ENCODE data around the gene KCNJ6. TPM values are rescaled to one million over a fixed set of nuclear protein-coding genes. Genes with fewer than 3 reads are reported as not detected.

Gene KCNJ6
- total and polyA plus RNA-seq, 10 of the 15 experiments (the other 5 are each of a cell fraction or from before 2014, with no cell fraction given): 0.03 to 0.07 (median 0.04) TPM; not detected in 7

DNA sequence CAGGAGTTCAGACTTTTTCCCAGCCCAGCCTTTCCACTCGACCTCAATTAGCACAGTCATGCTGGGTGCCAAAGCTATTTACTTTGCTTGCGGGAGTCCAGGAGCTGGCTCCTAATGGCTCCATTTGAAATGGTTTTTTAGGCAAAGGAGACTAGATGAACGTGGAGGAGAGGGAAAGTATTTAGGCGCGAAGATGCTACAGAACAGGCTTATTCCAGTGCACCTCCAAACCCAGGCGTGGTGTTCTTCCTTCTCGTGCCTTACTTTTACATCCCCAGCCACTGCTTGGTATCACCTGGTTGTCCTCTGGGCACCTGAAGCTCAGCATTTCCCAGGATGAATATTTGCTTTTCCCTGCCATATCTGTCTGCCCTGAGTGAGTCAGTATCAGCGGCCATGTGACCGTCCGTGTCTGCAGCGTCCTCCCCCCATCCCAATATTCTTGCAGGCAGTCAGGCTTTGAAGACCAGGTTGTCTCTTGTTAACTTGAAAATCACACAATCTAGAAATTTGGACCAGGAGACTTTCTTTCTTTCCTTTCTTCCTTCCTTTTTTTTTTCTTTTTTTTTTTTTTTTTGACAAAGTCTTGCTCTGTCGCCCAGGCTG lies 351.2 kb downstream of the KCNJ6 start:
- Histone ChIP-seq H3K4me1 (ENCODE audit: control insufficient read depth, insufficient read depth, low read length) (peaks cover 17% of the 10 kb centered on the region), H3K36me3 (ENCODE audit: control insufficient read depth in 2 of 2, insufficient read depth in 2 of 2, low read length in 1 of 2) (no peaks in the 10 kb centered on the region), H2AFZ (ENCODE audit: control insufficient read depth, low read depth, low read length) (no peak overlapping the region; the same call in 1 of the 2 replicates), H3K9ac (ENCODE audit: control insufficient read depth, insufficient read depth, low read length) (no peak overlapping the region), H3K27ac (ENCODE audit: control insufficient read depth, insufficient read depth) (no peak overlapping the region), H3K9me3 (replicated peaks; ENCODE audit: control insufficient read depth, insufficient read depth, low read length) (no peaks in the 10 kb centered on the region; the same call in 2 of the 3 replicates), H3K4me2 (ENCODE audit: control insufficient read depth, insufficient read depth) (peak overlapping the region; percentile 1; the same call in 1 of the 2 replicates), H3K27me3 (replicated peaks in 1 of 2; ENCODE audit: control insufficient read depth in 2 of 2, insufficient read depth in 2 of 2, low read length in 1 of 2) (no peaks in the 10 kb centered on the region), H4K20me1 (ENCODE audit: control insufficient read depth, insufficient read depth) (no peaks in the 10 kb centered on the region), H3K79me2 (ENCODE audit: control insufficient read depth, insufficient read depth, low read length) (peaks cover 6% of the 10 kb centered on the region; the same call in 1 of the 2 replicates), H3K4me3 (peak overlapping the region; percentile 76; the same call in 1 of the 2 replicates)
- FAIRE-seq (no peak), ATAC-seq (no peak), DNase-seq (ENCODE audit: low read depth, low spot score) (no peak)
- ChIA-PET POLR2A (interaction anchor here (0.6 to 2.5 kb wide), 5 partner anchors 15 to 298 kb away, joined by 3 to 9 read pairs (median 3); partner anchors contain the start of genes DYRK1A and VPS26C), RAD21 (ENCODE audit: unreplicated experiment) (interaction anchor here (0.9 to 2.1 kb wide), 9 partner anchors 18 to 147 kb away, joined by 3 to 16 read pairs (median 5); no protein-coding TSS in a partner anchor), CTCF (interaction anchor here (1.0 to 2.7 kb wide), 11 partner anchors 10 to 562 kb away, joined by 3 to 46 read pairs (median 6); no protein-coding TSS in a partner anchor), SMC1A (ENCODE audit: uncharacterized antibody, unreplicated experiment) (interaction anchor here (0.6 to 2.2 kb wide), 9 partner anchors 13 to 578 kb away, joined by 3 to 8 read pairs (median 4); no protein-coding TSS in a partner anchor)
- WGBS (ENCODE audit: insufficient coverage, insufficient replicate concordance, low lambda C conversion rate, missing lambda C conversion rate): 75% methylated on average over 11 of the region's 12 CpGs
- in situ Hi-C loops (cut with MboI): no loop called here
- BruUV-seq (replicated peaks): no TSS peak
- intact Hi-C loops (cut with micrococcal nuclease; ENCODE audit: unreplicated experiment): loop anchor here (5.0 kb wide), 1 partner anchor 67 kb away; no protein-coding TSS in a partner anchor
- TF ChIP-seq SKIL (IDR thresholded peaks at IDR 0.05; ENCODE audit: low read depth, poor library complexity, severe bottlenecking) (no peak), BACH1 (IDR thresholded peaks at IDR 0.05; ENCODE audit: borderline replicate concordance) (no peak), ASH2L (IDR thresholded peaks at IDR 0.05; ENCODE audit: borderline replicate concordance, low read depth) (no peak), SIX5 (IDR thresholded peaks at IDR 0.05; ENCODE audit: low read depth, low read length, severe bottlenecking) (no peak), SMC3 (IDR thresholded peaks at IDR 0.05; ENCODE audit: borderline replicate concordance, low read length) (no peak), NBN (IDR thresholded peaks at IDR 0.05) (no peak), EGR1 (IDR thresholded peaks at IDR 0.05; ENCODE audit: borderline replicate concordance in 1 of 2, low read depth in 2 of 2, low read length in 2 of 2) (no peak), ZBTB4 (CRISPR knock-in tag; IDR thresholded peaks at IDR 0.05) (no peak), NKRF (conservative IDR thresholded peaks at IDR 0.05) (no peak), ZNF217 (IDR thresholded peaks at IDR 0.05) (no peak), RB1 (IDR thresholded peaks at IDR 0.05; ENCODE audit: borderline replicate concordance) (no peak), EZH2 (IDR thresholded peaks at IDR 0.05; ENCODE audit: borderline replicate concordance, control insufficient read depth, low read depth, low read length) (no peak), RFX5 (IDR thresholded peaks at IDR 0.05; ENCODE audit: low read depth, low read length) (no peak), RAD51 (IDR thresholded peaks at IDR 0.05) (no peak), CBFB (IDR thresholded peaks at IDR 0.05; ENCODE audit: low read depth) (no peak), JUNB (IDR thresholded peaks at IDR 0.05) (no peak), FOXM1 (IDR thresholded peaks at IDR 0.05; ENCODE audit: low read depth, low read length) (no peak)

Measured in GM12878 (cell line).